Measurements from ENCODE around the gene CYB561.
A peak's percentile ranks its signal among the peaks of the same experiment; 100 is the strongest.
"Not testable (repeated sequence)": the region's sequence is repeated elsewhere in the genome, so short reads cannot be mapped to it uniquely, and the experiment has no call there.

CYB561 gene

DNA sequence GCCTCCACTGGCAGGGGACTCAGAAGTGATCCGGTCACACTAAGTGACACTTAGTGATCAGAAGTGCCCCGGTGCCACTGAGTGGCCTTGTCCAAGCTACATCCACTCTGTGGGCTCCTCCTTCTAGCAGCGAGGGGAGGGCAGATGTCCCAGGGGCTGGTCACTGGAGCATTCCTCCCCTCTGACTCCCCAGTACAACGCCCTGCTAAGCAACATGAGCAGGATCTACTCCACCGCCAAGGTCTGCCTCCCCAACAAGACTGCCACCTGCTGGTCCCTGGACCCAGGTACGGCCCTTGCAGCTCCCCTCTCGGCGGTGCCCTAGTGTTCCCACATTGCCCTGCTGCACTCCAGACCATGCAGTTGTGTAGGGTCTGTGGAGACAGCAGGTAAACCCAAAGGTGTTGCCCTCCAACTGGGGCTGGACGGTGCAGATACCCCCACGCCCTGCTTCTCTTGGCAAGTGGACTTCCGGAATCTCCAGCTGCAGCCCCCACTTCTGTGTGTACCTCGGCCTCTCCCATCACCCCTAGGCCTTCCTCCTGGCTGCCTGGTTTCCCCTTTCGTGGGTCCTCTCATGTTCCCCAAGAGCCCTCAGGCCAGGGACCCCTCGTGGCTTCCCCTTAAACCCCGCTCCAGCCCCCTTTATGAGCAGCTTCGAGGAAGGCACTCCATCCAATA, 32.8 kb upstream of the CYB561 start:
- peak; percentile 16 for DNase-seq

DNA sequence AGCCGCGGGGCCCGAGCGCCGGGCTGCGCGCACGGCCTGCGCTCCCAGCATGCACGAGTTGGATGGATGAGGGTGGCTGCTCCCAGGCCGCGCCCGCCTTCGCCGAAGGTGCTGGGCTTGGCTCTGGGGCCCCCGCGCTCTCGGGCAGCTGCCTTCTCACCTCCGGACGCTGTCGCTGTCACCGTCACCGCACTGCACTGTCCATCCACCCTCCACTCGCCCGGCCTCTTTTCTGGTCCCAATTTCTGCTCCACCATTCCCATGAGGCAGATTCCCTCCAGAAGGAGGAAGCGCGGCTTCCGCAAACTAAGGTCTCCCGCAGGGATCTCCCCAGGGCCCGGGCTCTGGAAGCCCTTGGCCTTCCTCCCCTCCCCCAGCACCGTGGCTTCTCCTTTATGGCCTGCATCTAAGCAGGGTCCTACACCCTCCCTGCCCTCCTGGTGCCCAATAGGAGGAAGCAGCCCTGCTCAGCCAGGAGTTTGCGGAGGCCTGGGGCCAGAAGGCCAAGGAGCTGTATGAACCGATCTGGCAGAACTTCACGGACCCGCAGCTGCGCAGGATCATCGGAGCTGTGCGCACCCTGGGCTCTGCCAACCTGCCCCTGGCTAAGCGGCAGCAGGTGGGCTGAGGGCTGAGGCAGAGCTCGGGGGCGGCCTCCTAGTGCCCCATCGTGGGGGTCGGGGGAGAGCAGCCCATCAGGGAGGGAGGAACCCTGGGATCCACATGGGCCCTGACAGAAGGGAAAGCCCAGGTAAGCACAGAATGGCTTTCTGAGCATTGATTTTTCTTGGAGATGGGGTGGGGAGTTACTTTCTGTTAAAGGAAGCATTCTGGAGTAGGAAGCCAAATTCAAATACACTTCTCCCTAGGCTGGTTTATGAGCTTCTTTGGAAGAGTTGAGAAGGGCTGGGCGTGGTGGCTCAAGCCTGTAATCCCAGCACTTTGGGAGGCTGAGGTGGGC, 31.7 kb upstream of the CYB561 start:
- peak; percentile 28 for DNase-seq

DNA sequence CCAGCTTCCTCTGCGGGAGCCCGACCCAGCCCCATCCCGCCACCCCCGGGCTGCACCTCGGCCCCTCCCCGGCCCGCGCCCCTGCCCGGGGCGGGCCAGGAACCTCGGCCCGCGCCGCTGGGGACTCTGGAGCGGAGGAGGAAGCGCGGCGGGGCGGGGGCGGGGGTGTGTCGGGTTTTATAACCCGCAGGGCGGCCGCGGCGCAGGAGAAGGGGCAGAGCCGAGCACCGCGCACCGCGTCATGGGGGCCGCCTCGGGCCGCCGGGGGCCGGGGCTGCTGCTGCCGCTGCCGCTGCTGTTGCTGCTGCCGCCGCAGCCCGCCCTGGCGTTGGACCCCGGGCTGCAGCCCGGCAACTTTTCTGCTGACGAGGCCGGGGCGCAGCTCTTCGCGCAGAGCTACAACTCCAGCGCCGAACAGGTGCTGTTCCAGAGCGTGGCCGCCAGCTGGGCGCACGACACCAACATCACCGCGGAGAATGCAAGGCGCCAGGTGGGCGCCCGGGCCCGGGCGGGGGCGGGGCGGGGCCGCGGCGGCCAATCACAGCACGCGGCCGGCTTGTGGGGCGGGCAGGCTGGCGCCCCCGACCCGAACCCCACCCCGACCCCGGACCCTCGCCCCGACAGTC, 30.9 kb upstream of the CYB561 start, which contains the start of gene ACE:
ACE (plus strand) TSS at position 208 of the 626 bp plus-strand sequence; CDS start at position 242, 34 bp downstream.
- DNase-seq = peak; percentile 56

DNA sequence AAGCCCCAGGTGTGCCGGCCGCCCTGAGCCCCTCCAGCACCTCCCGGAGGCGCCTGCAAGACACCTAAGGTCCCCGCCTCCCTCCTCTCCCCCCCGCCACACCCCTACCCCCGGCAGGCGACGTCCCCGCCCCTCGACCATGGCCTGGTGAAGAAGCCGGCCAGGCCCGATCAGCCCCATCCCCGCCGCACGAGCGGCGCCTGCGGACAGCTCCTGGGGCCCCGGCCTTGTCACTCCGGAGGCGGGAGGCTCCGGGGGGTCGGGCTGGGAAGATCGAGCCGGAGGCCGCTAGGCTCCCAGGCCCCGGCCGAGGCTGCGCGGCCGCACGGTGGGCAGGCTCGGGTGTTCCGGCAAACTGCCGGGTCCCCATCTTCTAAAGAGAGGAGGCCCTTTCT, 30.4 kb upstream of the CYB561 start:
- DNase-seq = no peak

DNA sequence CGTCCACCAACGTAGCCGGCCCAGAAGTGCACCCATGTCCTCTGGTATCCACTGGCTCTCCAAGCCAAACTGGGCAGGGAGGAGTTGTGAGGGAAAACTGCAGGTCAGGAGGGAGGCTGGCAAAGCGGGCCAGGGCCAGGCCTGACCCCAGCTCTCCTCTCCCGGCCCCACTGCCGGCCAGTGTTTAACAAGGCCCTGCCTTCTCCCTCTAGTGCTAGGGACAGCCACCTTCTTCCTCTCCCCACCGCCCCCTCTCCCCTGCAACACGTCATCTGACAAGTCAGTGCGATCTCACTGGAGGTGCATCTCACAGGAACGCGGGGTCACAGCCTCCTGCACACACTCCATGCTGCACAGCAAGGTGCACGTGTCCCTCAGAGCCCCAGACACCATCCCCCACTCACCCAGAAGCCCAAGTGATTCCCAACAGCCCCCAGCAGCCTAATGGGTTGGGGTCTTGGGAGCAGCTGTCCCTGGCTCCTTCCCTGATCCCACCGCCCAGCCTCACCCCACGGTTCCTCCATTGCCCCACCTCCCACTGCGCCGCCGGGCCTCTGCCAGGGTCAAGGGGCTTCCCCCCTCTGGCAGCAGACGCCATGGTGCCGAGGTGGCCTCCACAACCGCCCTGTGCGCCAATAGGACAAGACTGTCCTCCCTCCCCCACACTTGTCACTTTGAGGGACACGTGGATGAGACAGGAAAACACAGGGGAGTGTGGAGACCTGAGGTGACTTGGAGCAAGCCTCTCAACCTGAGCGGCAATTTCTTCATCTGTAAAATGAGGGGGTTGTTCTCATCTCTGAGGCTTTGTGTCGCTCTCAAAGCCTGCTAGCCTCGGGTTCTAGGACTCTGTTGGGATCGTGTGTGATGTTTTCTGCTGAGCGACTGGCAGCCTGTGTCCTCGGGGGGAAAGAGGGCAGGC, 29.6 kb upstream of the CYB561 start:
- no peak for DNase-seq

DNA sequence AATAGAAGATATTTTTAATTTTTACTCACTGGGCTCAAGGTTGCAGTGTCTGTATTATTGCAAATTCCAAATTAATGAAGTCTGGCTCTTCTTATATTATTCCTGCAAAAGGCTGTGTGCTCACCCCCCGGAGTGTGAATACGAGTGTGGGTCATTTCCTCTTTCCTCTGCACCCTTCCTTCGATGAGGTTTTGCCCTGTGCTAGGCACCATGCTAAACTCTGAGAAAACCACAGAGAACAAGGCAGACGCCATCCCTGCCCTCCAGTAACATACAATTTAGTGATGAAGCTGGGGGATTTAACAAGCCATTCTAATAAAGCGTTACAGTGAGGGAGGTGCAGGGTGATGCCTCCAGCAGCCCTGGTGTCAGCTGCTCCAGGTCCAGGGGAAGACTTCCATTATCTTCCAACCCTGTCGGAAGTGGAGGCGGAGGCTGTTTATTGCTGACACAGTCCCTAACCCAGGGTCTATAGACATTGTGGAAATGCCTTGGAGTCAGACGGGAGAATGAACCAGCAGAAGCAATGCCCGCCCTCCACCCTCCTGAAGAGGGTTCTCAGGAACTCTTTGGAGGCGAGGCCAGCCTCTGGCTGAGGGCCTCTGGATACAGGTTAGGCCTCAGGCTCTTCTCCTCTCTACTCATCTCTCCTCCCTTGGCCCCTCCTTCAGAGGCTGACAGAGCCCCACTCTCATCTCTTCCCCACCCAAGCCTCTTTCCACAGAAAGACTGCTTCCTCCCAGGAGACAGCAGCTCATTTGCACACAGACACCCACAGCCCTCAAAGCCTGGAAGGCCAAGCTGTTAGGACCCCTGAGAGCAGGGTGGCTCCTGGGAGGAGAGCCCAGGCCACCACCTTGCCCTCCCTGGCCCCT, 28.7 kb upstream of the CYB561 start:
- DNase-seq = no peak

DNA sequence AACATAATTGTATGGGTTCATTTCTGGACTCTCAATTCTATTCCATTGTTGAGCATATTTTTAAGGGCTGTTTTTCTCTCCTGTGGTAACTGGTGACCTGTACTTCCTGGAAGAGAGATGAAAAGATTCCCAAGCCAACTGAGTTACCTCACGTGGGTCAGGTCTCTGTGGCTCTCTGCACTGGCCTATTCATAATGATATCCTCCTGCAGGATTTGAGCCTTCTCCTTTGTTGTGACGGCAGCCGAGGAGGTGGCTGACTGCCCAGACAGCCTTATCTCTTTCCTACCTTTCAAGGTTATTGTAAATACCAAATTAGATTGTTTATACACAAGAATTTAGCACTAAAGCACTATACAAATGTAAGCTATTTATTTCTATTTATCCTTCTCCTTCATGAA, 28.1 kb upstream of the CYB561 start:
- no peak for DNase-seq

DNA sequence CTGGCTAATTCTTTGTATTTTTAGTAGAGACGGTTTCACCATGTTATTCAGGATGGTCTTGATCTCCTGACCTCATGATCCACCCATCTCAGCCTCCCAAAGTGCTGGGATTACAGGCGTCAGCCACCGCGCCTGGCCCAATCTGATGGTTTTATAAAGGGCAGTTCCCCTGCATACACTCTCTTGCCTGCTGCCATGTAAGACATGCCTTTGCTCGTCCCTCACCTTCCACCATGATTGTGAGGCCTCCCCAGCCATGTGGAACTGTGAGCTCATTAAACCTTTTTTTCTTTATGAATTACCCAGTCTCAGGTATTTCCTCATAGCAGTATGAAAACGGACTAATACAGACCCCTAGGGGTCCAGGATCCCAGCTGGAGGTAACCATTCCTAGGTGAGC, 22.0 kb upstream of the CYB561 start:
- not testable (repeated sequence) for DNase-seq

DNA sequence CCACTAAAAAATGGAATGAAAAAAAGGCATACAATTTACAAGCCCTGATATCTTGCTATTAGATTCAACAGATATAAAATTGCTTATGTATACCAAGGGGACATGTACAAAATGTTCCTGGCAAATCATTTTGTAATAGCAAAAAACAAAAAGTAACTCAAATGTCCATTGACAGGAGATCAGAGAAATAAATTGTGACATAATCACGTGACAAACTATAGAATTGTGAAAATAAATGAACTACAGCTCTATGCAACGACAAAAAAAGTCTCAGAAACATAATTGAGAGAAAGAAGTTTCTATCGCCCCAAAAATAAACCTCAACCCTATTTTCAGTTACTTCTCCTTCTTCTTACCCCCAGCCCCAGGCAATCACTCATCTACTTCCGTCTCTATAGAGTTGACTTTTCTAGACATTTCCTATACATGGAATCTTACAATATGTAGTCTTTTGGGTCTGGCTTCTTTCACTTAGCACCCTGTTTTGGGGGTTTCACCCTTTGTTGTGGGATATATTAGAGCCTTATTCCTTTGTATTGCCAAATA, 18.7 kb upstream of the CYB561 start:
- DNase-seq = no peak

DNA sequence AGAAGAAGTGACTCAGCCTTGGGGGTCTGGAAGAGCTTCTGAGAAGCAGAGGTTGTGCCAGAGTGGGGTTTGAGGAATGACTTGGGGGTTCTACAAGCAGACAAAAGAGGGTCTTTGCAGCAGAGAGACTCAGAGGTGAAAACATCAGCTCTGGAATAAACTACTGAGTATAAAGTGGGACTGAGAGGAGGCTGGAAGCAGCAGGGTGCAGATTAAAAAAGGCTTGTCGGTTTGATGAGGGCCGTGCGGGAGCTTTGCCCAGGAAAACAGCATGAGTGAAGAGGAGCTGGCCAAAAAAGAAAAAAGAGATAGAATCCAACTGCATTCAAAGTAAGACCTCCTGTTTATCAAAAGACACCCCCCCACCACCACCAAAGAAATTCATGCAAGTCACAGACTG, 17.7 kb upstream of the CYB561 start:
- DNase-seq = no peak

DNA sequence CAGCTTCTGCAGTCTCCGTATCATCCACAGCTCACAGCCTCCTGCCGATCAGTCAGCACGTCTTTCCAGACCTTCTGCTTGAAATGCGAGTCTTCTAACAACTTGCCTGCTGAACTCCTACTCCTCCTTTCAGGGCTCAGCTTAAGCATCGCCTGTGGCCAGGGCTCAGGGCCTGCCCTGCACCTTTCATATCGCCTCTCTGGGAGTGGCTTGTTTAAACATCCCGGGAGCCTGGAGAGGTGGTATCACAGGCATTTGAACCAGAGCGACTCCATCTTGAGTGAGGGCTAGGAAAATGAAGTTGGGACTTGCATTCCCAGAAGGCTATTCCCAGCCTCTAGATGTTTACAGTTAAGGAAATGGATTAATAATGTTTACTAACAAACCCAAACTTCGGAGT, 13.9 kb upstream of the CYB561 start:
- no peak for DNase-seq

DNA sequence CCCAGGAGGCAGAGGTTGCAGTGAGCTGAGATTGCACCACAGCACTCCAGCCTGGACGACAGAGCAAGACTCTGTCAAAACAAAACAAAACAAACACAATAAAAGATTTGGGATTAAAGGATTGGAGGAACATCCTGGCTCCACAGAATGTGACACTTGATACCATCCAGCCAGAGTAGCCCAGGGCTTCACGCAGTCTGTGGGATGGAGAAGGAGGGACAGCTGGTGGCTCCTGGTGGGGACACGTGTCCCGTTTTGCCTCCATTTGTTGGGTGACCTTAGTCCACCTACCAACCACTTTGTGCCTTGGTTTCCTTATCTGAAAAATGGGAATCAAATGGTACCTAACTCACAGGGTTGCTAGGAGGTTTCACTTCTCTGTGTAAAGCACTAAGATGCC, 12.4 kb upstream of the CYB561 start:
- no peak for DNase-seq

DNA sequence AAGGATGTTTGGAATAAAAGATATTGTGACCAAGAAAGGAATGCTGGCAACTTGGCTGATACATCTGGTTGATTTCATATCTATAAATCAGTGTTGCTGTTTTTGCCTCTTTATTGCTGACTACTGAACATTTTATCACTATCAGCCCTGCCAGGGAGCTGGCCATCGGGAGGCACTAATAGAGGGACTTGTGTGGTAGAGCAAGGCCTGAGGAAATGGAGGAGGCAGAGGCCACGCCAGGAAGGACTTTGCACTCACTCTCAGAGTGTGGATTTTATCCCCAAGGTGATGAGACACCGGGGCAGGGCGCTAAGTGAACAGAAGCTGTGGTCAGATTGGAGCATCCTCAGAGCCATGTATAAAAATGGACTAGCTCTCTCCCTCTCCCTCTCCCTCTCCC, 9.3 kb upstream of the CYB561 start:
- no peak for DNase-seq

DNA sequence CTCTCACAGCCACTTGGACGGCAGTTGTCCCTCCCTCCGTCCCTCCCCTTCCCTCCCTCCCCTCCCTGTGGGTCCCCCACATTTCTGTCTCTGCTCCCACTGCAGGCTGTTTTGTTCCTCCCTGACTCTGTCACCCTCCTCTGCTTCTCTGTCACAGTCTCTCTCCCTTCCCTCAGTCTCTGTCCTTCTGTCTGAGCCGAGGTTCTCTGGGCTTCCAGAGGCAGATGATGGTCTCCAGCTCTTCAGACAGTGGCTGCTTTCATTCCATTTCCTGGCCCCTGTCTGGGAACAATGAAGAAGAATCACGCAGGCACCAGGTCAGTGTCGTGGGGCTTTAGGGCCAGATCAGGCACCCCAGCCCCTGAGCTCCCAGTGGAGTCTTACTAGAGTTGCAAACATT, 8.8 kb upstream of the CYB561 start:
- no peak for DNase-seq

DNA sequence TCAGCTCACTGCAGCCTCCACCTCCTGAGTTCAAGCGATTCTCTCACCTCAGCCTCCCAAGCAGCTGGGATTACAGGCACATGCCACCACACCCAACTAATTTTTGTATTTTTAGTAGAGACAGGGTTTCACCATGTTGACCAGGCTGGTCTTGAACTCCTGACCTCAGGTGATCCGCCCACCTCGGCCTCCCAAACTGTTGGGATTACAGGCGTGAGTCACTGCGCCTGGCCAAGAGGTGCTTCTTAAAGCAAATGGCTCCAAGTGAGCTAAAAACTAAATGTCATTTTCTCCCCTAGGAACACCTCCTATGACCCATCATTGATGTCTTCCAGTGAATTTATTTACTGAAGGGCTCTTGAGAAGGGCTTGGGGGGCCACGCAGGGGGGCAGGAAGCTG, 8.3 kb upstream of the CYB561 start:
- not testable (repeated sequence) for DNase-seq

DNA sequence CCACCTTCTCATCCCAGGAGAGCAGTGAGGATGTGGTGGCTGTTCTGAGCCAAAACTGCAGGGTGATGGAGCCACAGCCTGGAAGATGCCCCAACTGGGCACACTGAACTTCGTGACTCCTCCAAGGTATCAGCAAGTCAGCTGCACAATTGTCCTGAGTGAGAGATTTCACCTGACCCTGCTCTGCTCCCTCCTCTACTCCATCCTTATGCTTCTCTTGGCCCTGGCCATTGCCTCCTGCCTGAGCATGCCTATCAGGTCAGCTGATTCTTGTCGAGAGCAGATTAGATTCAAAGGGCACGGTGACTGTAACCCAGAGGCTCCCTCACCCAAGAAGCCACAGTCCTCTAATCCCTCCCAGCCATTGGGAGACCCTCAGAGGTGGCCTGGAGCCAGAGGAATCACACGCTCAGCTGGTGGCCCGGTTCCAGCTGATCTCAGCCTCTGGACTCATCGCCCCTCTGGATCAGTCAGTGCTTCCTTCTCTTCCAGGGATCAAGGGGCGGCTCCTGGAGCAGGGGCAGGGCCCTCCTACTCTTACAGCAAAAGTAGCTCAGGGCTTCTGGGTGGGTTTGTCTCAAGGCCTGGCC, 7.0 kb upstream of the CYB561 start:
- no peak for DNase-seq

DNA sequence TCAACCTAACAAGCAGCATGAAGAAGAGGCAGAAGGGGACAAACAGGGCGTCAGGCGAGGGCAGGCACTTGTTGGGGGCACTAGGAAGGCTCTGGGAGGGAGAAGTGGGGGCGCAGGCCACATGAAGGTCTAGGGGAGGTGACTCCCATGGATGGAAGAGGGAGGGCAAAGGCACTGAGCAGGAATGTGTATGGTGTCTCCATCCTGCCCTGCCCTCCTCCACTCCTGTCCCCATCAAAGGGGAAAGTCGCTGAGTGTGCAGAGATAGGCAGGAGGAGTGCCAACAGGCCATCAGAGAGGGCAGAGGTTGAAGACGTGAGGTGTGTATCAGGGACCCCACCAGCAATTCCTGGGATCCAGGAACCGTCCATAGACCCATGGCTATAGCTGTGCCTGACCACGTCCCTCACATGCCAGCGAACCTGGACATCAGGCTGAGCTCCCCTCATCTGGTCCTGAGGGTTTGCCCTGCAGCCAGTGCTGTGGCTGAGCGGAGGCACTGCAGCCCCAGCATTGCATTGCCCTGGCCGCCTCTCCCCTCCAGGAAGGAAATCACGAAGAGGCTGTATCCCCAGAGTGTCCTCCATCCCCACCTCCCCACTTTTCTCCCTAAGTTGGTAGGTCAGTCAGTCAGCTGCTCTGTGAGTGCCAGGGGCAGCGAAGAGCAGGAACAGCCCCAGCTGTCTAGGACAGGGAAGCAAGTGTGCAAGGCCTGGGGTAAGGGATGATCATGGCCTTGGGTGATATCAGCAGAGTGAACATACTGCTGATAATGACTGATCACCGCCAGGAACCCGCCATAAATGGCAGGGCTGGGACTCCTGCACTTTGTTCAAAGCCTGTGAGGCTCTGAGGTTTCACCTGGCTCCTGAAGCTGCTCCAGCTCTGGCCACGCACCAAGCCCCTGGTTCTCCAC, 6.2 kb upstream of the CYB561 start:
- DNase-seq = no peak

DNA sequence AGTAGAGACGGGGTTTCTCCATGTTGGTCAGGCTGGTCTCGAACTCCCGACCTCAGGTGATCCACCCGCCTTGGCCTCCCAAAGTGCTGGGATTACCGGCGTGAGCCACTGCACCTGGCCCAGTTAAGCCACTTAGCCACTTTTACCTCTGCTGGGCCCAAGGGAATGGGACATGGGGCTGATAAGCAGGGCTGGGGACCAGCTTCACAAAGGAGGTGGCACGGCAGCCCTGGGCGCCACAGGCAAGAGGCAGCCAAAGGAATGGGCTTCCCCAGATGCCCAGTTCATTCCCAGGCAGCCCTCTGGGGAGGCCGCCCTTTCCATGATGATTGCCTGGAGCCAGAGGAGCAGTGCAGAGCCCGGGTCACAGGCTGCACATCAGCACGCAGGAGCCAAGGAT, 5.0 kb upstream of the CYB561 start:
- no peak for DNase-seq

DNA sequence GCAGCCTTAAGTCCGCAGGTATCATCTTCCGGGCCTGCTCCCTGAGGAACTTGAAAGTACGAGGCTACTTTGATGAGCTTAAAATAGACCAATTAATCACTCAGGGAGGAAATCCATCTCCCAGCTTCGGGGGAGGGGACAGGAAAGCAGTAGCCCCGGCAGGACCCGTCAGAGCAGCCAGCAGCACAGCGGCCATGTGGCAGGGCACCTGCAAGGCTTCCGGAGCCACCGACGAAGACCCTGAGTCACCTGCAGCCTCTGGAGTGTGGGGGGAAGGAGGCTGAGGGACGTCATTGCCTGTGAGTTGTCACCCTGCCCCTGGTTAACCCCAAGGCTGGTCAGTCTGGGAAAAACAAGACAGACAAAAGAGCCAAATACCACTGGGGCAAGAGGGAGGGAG, 4.4 kb upstream of the CYB561 start:
- no peak for DNase-seq

DNA sequence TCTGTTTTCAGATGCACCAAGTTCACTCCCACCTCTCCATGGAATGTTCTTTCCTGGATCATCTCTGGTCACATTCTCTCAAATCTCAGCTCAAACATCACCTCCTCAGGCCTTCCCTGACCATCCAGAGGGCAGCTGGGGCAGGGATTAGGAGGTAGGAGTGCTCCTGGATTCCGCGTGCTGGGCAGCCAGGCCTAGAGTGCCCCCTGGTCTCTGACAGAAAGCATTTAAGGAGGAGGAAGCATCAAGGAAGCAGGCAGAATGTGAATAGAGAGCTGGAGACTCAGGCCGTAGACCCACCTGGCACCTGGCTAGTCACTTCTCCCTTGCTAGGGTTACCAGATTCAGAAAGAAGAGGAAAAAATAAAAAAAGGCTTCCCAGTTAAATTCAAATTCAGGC, 2.5 kb upstream of the CYB561 start:
- DNase-seq = no peak
